ENCODE measurements around the gene XYLB.

The XYLB gene

DNA sequence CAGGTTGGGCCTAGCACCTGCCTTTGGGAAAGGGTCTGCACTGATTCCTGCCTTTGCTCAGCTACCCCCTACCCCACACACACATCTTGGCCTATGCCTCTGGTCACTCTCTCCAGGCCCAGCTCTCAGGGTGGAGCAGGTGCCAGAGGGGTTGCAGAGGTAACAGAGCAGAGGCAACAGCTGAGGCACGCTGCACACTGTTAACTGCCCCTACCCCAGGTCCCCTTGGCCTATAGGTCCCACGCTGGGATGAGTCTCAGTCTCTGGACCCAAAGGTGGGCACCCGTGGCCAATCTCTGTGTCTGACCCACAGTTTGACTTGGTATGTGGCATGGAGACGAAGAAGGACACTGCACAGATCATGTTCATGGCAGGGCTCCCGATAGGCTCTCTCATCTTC lies 39.6 kb upstream of the XYLB start:
- no peak overlapping the region for H3K9ac ChIP-seq
- H3K4me3 ChIP-seq (IDR thresholded peaks at IDR 0.05; ENCODE audit: insufficient read depth, low read depth, low read length): no peak overlapping the region
- H3K4me1 ChIP-seq (ENCODE audit: low read depth, poor library complexity, severe bottlenecking): no peaks in the 10 kb centered on the region
- no peak overlapping the region for H3K4me2 ChIP-seq
- no peaks in the 10 kb centered on the region for H4K20me1 ChIP-seq (ENCODE audit: insufficient read depth)
- TF ChIP-seq, protein P1, sequence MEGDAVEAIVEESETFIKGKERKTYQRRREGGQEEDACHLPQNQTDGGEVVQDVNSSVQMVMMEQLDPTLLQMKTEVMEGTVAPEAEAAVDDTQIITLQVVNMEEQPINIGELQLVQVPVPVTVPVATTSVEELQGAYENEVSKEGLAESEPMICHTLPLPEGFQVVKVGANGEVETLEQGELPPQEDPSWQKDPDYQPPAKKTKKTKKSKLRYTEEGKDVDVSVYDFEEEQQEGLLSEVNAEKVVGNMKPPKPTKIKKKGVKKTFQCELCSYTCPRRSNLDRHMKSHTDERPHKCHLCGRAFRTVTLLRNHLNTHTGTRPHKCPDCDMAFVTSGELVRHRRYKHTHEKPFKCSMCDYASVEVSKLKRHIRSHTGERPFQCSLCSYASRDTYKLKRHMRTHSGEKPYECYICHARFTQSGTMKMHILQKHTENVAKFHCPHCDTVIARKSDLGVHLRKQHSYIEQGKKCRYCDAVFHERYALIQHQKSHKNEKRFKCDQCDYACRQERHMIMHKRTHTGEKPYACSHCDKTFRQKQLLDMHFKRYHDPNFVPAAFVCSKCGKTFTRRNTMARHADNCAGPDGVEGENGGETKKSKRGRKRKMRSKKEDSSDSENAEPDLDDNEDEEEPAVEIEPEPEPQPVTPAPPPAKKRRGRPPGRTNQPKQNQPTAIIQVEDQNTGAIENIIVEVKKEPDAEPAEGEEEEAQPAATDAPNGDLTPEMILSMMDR (conservative IDR thresholded peaks at IDR 0.05; ENCODE audit: low read depth, low read length): no peak
- H2AFZ ChIP-seq (ENCODE audit: low read depth): no peak overlapping the region
- no peaks in the 10 kb centered on the region for H3K36me3 ChIP-seq (ENCODE audit: insufficient read depth)
- H3K27ac ChIP-seq: no peak overlapping the region
- H3K27me3 ChIP-seq (ENCODE audit: insufficient read depth, low read depth): no peaks in the 10 kb centered on the region
- no peaks in the 10 kb centered on the region for H3K79me2 ChIP-seq (ENCODE audit: insufficient read depth, low read depth)

DNA sequence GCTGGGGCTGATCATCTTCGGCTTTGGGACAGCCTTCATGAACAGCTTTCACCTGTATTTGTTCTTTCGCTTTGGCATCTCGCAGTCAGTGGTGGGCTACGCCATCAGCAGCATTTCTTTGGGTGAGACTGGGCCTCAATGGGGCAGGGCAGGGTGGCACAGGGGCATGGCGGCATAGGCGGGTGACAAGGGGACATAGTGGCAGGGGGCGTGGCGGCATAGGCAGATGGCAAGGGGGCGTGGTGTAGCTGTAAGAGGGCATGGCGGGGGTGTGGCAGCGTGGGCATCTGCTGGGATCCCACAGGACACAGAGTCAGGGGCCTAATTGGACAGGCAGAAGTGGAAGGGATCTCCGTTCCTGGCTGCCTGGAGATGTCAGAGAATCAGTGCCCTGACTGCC lies 39.0 kb upstream of the XYLB start:
- H3K27me3 ChIP-seq (ENCODE audit: insufficient read depth, low read depth): no peaks in the 10 kb centered on the region
- TF ChIP-seq, protein P1 (conservative IDR thresholded peaks at IDR 0.05; ENCODE audit: low read depth, low read length): no peak

DNA sequence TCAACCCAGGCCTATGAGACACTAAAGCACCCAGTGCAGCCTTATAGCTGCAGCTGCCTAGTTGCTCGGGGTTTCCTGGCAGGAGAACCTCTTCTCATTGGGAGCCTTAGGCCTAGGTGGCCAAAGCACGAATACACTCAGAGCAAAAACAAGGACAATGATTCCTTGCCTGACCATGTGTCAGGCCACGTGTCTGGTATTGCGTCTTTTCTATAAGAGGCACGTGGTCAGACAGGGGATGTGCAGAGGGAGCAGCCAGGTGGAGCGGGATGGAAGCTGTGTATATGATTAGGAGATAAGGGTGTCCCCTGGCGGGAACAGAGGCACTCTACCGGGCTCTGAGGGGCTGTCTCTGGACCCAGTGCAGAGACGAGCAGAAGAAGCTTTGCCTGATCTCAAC lies 38.1 kb upstream of the XYLB start:
- Histone ChIP-seq H3K4me3 (IDR thresholded peaks at IDR 0.05; ENCODE audit: insufficient read depth, low read depth, low read length) (no peak overlapping the region), H3K27me3 (ENCODE audit: insufficient read depth, low read depth) (no peaks in the 10 kb centered on the region), H4K20me1 (ENCODE audit: insufficient read depth) (no peaks in the 10 kb centered on the region), H3K4me1 (ENCODE audit: low read depth, poor library complexity, severe bottlenecking) (no peaks in the 10 kb centered on the region), H3K9ac (no peak overlapping the region), H3K79me2 (ENCODE audit: insufficient read depth, low read depth) (no peaks in the 10 kb centered on the region), H3K27ac (no peak overlapping the region), H3K4me2 (no peak overlapping the region), H3K36me3 (ENCODE audit: insufficient read depth) (no peaks in the 10 kb centered on the region), H2AFZ (ENCODE audit: low read depth) (no peak overlapping the region)
- TF ChIP-seq, protein P1 (conservative IDR thresholded peaks at IDR 0.05; ENCODE audit: low read depth, low read length): no peak

More for the DNA sequence above, 39.0 kb upstream of the XYLB start:
- Histone ChIP-seq H4K20me1 (ENCODE audit: insufficient read depth) (no peaks in the 10 kb centered on the region), H3K79me2 (ENCODE audit: insufficient read depth, low read depth) (no peaks in the 10 kb centered on the region), H3K4me2 (no peak overlapping the region), H3K27ac (no peak overlapping the region), H2AFZ (ENCODE audit: low read depth) (no peak overlapping the region), H3K4me1 (ENCODE audit: low read depth, poor library complexity, severe bottlenecking) (no peaks in the 10 kb centered on the region), H3K4me3 (IDR thresholded peaks at IDR 0.05; ENCODE audit: insufficient read depth, low read depth, low read length) (no peak overlapping the region), H3K36me3 (ENCODE audit: insufficient read depth) (no peaks in the 10 kb centered on the region), H3K9ac (no peak overlapping the region)

DNA sequence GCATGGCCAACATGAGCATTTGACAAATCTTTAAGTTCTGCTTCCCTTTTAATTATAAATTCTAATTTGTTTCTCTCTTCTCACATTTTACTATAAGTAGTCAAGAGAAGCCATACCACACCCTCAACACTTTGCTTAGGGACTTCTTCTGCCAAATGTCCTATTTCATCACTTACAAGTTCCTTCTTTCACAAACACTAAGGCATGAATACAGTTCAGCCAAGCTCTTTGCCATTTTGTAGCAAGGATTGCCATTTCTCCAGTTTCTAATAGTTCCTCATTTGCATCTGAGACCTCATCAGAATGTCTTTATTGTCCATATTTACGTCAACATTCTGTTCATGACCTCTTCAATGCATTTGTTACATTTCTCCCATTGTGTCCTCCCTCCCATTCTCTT lies 35.1 kb upstream of the XYLB start:
- H3K36me3 ChIP-seq (ENCODE audit: insufficient read depth): no peaks in the 10 kb centered on the region
- no peak overlapping the region for H3K9ac ChIP-seq
- no peaks in the 10 kb centered on the region for H4K20me1 ChIP-seq (ENCODE audit: insufficient read depth)
- H3K27me3 ChIP-seq (ENCODE audit: insufficient read depth, low read depth): no peaks in the 10 kb centered on the region
- no peaks in the 10 kb centered on the region for H3K4me1 ChIP-seq (ENCODE audit: low read depth, poor library complexity, severe bottlenecking)
- H3K79me2 ChIP-seq (ENCODE audit: insufficient read depth, low read depth): no peaks in the 10 kb centered on the region
- H3K4me3 ChIP-seq (IDR thresholded peaks at IDR 0.05; ENCODE audit: insufficient read depth, low read depth, low read length): no peak overlapping the region
- no peak overlapping the region for H2AFZ ChIP-seq (ENCODE audit: low read depth)
- no peak overlapping the region for H3K27ac ChIP-seq
- no peak overlapping the region for H3K4me2 ChIP-seq
- TF ChIP-seq, protein P1 (conservative IDR thresholded peaks at IDR 0.05; ENCODE audit: low read depth, low read length): no peak

Measured in KMS-11 (cell line).